ENCODE results near the gene RGMB. TPM values are rescaled to one million over a fixed set of nuclear protein-coding genes. Genes with fewer than 3 reads are reported as not detected.

The RGMB gene
- total and polyA plus RNA-seq, 2 of the 13 experiments (the other 11 are each of a cell fraction or from before 2014, with no cell fraction given), result 3.0 to 3.8 TPM

DNA sequence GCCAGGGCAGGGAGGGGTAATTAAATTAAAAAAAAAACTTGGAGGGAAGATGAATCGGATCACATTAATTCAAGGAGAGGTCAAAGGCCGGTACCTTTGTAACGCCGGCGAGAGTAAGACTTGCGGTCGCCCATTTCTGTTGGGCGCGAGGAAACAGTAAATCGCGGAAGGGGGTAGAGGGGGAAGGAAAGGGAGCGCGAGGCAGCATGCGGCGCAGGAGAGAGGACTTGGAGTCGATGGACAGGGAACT lies 324 bp upstream of the RGMB start (continued):
- TF ChIP-seq, protein P1, sequence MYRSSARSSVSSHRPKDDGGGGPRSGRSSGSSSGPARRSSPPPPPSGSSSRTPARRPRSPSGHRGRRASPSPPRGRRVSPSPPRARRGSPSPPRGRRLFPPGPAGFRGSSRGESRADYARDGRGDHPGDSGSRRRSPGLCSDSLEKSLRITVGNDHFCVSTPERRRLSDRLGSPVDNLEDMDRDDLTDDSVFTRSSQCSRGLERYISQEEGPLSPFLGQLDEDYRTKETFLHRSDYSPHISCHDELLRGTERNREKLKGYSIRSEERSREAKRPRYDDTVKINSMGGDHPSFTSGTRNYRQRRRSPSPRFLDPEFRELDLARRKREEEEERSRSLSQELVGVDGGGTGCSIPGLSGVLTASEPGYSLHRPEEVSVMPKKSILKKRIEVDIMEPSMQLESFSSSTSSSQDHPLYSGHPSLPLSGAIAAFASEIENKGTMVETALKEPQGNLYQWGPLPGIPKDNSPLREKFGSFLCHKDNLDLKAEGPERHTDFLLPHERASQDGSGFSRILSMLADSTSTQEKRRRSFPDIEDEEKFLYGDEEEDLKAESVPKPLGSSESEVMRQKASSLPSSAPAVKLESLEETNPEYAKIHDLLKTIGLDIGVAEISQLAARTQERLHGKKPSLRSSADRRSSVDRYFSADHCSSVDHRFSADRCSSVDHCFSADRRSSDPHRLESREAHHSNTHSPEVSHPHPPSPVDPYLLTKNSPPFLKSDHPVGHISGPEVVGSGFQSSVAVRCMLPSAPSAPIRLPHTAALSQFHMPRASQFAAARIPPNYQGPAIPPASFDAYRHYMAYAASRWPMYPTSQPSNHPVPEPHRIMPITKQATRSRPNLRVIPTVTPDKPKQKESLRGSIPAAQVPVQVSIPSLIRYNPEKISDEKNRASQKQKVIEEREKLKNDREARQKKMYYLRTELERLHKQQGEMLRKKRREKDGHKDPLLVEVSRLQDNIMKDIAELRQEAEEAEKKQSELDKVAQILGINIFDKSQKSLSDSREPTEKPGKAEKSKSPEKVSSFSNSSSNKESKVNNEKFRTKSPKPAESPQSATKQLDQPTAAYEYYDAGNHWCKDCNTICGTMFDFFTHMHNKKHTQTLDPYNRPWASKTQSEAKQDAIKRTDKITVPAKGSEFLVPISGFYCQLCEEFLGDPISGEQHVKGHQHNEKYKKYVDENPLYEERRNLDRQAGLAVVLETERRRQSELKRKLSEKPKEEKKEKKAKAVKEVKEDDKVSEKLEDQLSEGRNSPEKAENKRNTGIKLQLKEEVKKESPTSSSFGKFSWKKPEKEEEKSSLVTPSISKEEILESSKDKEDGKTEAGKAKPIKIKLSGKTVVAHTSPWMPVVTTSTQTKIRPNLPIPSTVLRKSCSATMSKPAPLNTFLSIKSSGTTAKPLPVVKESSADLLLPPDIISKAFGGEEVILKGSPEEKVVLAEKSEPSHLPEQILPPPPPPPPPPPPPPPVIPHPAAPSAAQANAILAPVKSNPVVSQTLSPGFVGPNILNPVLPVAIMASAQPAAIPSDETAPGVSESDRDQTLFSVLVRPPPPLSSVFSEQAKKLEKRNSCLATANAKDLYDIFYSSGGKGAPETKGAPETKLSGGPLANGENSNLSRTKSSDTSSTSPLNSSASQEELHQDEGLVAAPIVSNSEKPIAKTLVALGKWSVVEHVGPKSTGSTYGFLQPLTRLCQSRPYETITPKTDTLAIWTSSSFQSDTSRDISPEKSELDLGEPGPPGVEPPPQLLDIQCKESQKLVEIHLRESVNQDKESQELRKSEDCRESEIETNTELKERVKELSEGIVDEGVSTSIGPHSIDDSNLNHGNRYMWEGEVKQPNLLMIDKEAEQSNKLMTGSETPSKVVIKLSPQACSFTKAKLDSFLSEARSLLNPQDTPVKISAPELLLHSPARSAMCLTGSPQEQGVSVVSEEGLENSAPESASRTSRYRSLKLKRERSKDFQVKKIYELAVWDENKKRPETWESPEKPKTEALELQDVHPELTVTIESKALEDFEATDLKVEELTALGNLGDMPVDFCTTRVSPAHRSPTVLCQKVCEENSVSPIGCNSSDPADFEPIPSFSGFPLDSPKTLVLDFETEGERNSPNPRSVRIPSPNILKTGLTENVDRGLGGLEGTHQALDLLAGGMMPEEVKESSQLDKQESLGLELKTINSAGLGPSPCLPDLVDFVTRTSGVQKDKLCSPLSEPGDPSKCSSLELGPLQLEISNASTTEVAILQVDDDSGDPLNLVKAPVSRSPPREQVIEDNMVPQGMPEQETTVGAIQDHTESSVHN (CRISPR knock-in tag; IDR thresholded peaks at IDR 0.05), result 0 out of 2 replicates have a peak, but pooled peaks have one; percentile 70
- TF ChIP-seq, protein P2, sequence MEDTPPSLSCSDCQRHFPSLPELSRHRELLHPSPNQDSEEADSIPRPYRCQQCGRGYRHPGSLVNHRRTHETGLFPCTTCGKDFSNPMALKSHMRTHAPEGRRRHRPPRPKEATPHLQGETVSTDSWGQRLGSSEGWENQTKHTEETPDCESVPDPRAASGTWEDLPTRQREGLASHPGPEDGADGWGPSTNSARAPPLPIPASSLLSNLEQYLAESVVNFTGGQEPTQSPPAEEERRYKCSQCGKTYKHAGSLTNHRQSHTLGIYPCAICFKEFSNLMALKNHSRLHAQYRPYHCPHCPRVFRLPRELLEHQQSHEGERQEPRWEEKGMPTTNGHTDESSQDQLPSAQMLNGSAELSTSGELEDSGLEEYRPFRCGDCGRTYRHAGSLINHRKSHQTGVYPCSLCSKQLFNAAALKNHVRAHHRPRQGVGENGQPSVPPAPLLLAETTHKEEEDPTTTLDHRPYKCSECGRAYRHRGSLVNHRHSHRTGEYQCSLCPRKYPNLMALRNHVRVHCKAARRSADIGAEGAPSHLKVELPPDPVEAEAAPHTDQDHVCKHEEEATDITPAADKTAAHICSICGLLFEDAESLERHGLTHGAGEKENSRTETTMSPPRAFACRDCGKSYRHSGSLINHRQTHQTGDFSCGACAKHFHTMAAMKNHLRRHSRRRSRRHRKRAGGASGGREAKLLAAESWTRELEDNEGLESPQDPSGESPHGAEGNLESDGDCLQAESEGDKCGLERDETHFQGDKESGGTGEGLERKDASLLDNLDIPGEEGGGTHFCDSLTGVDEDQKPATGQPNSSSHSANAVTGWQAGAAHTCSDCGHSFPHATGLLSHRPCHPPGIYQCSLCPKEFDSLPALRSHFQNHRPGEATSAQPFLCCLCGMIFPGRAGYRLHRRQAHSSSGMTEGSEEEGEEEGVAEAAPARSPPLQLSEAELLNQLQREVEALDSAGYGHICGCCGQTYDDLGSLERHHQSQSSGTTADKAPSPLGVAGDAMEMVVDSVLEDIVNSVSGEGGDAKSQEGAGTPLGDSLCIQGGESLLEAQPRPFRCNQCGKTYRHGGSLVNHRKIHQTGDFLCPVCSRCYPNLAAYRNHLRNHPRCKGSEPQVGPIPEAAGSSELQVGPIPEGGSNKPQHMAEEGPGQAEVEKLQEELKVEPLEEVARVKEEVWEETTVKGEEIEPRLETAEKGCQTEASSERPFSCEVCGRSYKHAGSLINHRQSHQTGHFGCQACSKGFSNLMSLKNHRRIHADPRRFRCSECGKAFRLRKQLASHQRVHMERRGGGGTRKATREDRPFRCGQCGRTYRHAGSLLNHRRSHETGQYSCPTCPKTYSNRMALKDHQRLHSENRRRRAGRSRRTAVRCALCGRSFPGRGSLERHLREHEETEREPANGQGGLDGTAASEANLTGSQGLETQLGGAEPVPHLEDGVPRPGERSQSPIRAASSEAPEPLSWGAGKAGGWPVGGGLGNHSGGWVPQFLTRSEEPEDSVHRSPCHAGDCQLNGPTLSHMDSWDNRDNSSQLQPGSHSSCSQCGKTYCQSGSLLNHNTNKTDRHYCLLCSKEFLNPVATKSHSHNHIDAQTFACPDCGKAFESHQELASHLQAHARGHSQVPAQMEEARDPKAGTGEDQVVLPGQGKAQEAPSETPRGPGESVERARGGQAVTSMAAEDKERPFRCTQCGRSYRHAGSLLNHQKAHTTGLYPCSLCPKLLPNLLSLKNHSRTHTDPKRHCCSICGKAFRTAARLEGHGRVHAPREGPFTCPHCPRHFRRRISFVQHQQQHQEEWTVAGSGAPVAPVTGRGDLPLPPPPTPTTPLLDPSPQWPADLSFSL (CRISPR knock-in tag; IDR thresholded peaks at IDR 0.05), result no peak
- TF ChIP-seq, protein P3, sequence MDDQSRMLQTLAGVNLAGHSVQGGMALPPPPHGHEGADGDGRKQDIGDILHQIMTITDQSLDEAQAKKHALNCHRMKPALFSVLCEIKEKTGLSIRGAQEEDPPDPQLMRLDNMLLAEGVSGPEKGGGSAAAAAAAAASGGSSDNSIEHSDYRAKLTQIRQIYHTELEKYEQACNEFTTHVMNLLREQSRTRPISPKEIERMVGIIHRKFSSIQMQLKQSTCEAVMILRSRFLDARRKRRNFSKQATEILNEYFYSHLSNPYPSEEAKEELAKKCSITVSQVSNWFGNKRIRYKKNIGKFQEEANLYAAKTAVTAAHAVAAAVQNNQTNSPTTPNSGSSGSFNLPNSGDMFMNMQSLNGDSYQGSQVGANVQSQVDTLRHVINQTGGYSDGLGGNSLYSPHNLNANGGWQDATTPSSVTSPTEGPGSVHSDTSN (CRISPR knock-in tag; IDR thresholded peaks at IDR 0.05; ENCODE audit: borderline replicate concordance), result no peak
- no peak for TF ChIP-seq ZNF205 (CRISPR knock-in tag; IDR thresholded peaks at IDR 0.05)
- TF ChIP-seq ZNF589 (CRISPR knock-in tag; conservative IDR thresholded peaks at IDR 0.05), result 0 out of 2 replicates have a peak, but pooled peaks have one; percentile 64
- no peak for TF ChIP-seq ZNF33A (CRISPR knock-in tag; IDR thresholded peaks at IDR 0.05; ENCODE audit: borderline replicate concordance)
- TF ChIP-seq KDM2A (CRISPR knock-in tag; IDR thresholded peaks at IDR 0.05; ENCODE audit: borderline replicate concordance, low read depth), result peak; percentile 87
- TF ChIP-seq ZBTB7B (CRISPR knock-in tag; IDR thresholded peaks at IDR 0.05), result peak; percentile 50
- TF ChIP-seq RNF2 (conservative IDR thresholded peaks at IDR 0.05; ENCODE audit: low read depth), result peak; percentile 96
- no peak for TF ChIP-seq POLR2AphosphoS5 (IDR thresholded peaks at IDR 0.05; ENCODE audit: low read depth, low read length)
- no peak for TF ChIP-seq MLLT10 (CRISPR knock-in tag; IDR thresholded peaks at IDR 0.05)
- TF ChIP-seq, protein P4, sequence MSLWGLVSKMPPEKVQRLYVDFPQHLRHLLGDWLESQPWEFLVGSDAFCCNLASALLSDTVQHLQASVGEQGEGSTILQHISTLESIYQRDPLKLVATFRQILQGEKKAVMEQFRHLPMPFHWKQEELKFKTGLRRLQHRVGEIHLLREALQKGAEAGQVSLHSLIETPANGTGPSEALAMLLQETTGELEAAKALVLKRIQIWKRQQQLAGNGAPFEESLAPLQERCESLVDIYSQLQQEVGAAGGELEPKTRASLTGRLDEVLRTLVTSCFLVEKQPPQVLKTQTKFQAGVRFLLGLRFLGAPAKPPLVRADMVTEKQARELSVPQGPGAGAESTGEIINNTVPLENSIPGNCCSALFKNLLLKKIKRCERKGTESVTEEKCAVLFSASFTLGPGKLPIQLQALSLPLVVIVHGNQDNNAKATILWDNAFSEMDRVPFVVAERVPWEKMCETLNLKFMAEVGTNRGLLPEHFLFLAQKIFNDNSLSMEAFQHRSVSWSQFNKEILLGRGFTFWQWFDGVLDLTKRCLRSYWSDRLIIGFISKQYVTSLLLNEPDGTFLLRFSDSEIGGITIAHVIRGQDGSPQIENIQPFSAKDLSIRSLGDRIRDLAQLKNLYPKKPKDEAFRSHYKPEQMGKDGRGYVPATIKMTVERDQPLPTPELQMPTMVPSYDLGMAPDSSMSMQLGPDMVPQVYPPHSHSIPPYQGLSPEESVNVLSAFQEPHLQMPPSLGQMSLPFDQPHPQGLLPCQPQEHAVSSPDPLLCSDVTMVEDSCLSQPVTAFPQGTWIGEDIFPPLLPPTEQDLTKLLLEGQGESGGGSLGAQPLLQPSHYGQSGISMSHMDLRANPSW (CRISPR knock-in tag; IDR thresholded peaks at IDR 0.05; ENCODE audit: borderline replicate concordance), result no peak

Data from HepG2 (cell line).